WTC11 (cell line): ENCODE measurements around the gene FMO2. TPM values are rescaled to one million over a fixed set of nuclear protein-coding genes. Genes with fewer than 3 reads are reported as not detected.

Source experiments
- ATAC-seq: fragments of 200-7000 bp; cut with Tn5 transposase; 2 replicates; pipeline ENCODE4 v1.10.0; 2021; ENCODE audit warnings: mild to moderate bottlenecking, moderate library complexity
- CTCF ChIA-PET: fragments of 300-600 bp; sonication (Branson Sonifier 250); formaldehyde crosslinking; loops from one replicate; lab custom pipeline; 2021; ENCODE audit warnings: antibody characterized with exemption; lab: Charles Lee
- POLR2A ChIA-PET: fragments of 350-600 bp; sonication (Branson Sonifier 250); formaldehyde crosslinking; loops from one replicate; lab custom pipeline; 2021; ENCODE audit warnings: antibody characterized with exemption; lab: Charles Lee
- DNase-seq: peaks from one replicate; pipeline ENCODE4 v3.0.0; 2021; ENCODE audit warnings: low spot score
- H3K27ac Mint-ChIP-seq: 2 replicates; pipeline ENCODE4 v1.8.0; 2021; ENCODE audit warnings: mixed read lengths
- H3K27me3 Mint-ChIP-seq: 2 replicates; pipeline ENCODE4 v1.8.0; 2021; ENCODE audit warnings: low read depth, mild to moderate bottlenecking, moderate library complexity, mixed read lengths
- H3K36me3 Mint-ChIP-seq: 2 replicates; pipeline ENCODE4 v1.8.0; 2021; ENCODE audit warnings: mixed read lengths
- H3K4me1 Mint-ChIP-seq: 2 replicates; pipeline ENCODE4 v1.8.0; 2022; ENCODE audit warnings: mixed read lengths
- H3K4me3 Mint-ChIP-seq: 2 replicates; pipeline ENCODE4 v1.8.0; 2021; ENCODE audit warnings: mild to moderate bottlenecking, moderate library complexity, mixed read lengths
- H3K9me3 Mint-ChIP-seq: 2 replicates; pipeline ENCODE4 v1.8.0; 2021; ENCODE audit warnings: mixed read lengths
- FOXK1 ChIP-seq: sonication (generic); formaldehyde crosslinking; IDR thresholded peaks from 2 replicates; pipeline ENCODE4 v1.8.0; 2022; ENCODE audit warnings: mild to moderate bottlenecking, moderate library complexity, missing genetic modification reagents
- FOXP4 ChIP-seq: sonication (generic); formaldehyde crosslinking; IDR thresholded peaks from 2 replicates; pipeline ENCODE4 v1.8.0; 2022; ENCODE audit warnings: mild to moderate bottlenecking, missing genetic modification reagents
- NR1H2 ChIP-seq: sonication (generic); formaldehyde crosslinking; IDR thresholded peaks from 2 replicates; pipeline ENCODE4 v1.9.0; 2021; ENCODE audit warnings: mild to moderate bottlenecking, moderate library complexity, missing genetic modification reagents
- ZNF121 ChIP-seq: sonication (generic); formaldehyde crosslinking; IDR thresholded peaks from 2 replicates; pipeline ENCODE4 v1.8.0; 2023; ENCODE audit warnings: missing genetic modification reagents
- ZNF138 ChIP-seq: sonication (generic); formaldehyde crosslinking; conservative IDR thresholded peaks from 2 replicates; pipeline ENCODE4 v1.8.1; 2022; ENCODE audit warnings: mild to moderate bottlenecking, moderate library complexity, missing genetic modification reagents
- ZNF219 ChIP-seq: sonication (generic); formaldehyde crosslinking; IDR thresholded peaks from 2 replicates; pipeline ENCODE4 v1.8.0; 2023; ENCODE audit warnings: missing genetic modification reagents, mild to moderate bottlenecking, borderline replicate concordance
- ZNF232 ChIP-seq: sonication (generic); formaldehyde crosslinking; IDR thresholded peaks from 2 replicates; pipeline ENCODE4 v1.8.0; 2022; ENCODE audit warnings: mild to moderate bottlenecking, missing genetic modification reagents
- ZNF317 ChIP-seq: sonication (generic); formaldehyde crosslinking; IDR thresholded peaks from 2 replicates; pipeline ENCODE4 v1.8.1; 2023; ENCODE audit warnings: low read depth, mild to moderate bottlenecking, moderate library complexity, missing genetic modification reagents, borderline replicate concordance
- ZNF396 ChIP-seq: fragments of 250-450 bp; sonication (Bioruptor Pico); IDR thresholded peaks from 2 replicates; pipeline ENCODE4 v1.8.0; 2021; ENCODE audit warnings: mild to moderate bottlenecking, moderate library complexity, borderline replicate concordance
- ZNF423 ChIP-seq: fragments of 250-450 bp; sonication (Bioruptor Pico); IDR thresholded peaks from 2 replicates; pipeline ENCODE4 v2.1.2; 2022; ENCODE audit warnings: mild to moderate bottlenecking, moderate library complexity
- ZNF512 ChIP-seq: sonication (generic); formaldehyde crosslinking; IDR thresholded peaks from 2 replicates; pipeline ENCODE4 v1.8.1; 2022; ENCODE audit warnings: missing genetic modification reagents, borderline replicate concordance
- total RNA-seq: library from RNA; stranded (reverse); gene quantifications from 3 replicates; pipeline ENCODE4 v1.2.3, GENCODE V29; 2021
- TF ChIP-seq, protein P1 (sequence below): fragments of 250-450 bp; sonication (Bioruptor Pico); IDR thresholded peaks from 2 replicates; pipeline ENCODE4 v1.9.0; 2021; ENCODE audit warnings: mild to moderate bottlenecking
- TF ChIP-seq, protein P2 (sequence below): sonication (generic); formaldehyde crosslinking; IDR thresholded peaks from 2 replicates; pipeline ENCODE4 v1.8.1; 2023; ENCODE audit warnings: mild to moderate bottlenecking, missing genetic modification reagents, borderline replicate concordance
- TF ChIP-seq, protein P3 (sequence below): sonication (generic); formaldehyde crosslinking; IDR thresholded peaks from 2 replicates; pipeline ENCODE4 v1.8.1; 2022; ENCODE audit warnings: low read depth, mild to moderate bottlenecking, moderate library complexity, missing genetic modification reagents, borderline replicate concordance
- TF ChIP-seq, protein P4 (sequence below): sonication (generic); formaldehyde crosslinking; IDR thresholded peaks from 2 replicates; pipeline ENCODE4 v1.8.1; 2023; ENCODE audit warnings: mild to moderate bottlenecking, missing genetic modification reagents

The FMO2 gene
- total RNA-seq, 1 experiment from 2014 or later, result not detected

DNA sequence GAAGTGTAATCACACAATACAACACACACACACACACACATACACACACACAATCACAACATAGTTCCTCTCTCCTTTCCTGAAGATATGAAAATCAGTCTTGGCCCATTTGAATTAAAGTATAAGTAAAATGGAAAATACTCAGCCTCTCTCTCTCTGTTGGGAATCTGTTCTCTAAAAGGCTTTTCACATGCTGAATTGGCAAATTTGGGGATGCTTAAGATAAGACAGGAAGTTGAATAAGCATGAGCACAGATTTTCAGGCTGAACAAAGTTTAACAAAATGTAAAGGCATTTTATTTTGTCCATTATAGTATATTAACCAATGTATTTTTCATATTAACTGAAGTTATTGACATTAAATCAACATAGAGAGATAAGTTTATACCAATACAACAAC is 23.7 kb upstream of the FMO2 start:
- Mint-ChIP-seq H3K27ac (peak overlapping the region; percentile 10), H3K9me3 (peaks cover 5% of the 10 kb centered on the region), H3K36me3 (no peaks in the 10 kb centered on the region), H3K4me1 (peaks cover 22% of the 10 kb centered on the region), H3K27me3 (no peaks in the 10 kb centered on the region), H3K4me3 (no peak overlapping the region)
- ATAC-seq, result no peak
- CTCF ChIA-PET, result interaction anchor here (0.8 kb wide), 1 partner anchor 152 kb away, joined by 3 read pairs; the partner anchor contains the start of gene FMO4
- POLR2A ChIA-PET, result no interaction called here
- no peak for DNase-seq
- TF ChIP-seq ZNF396 (no peak), FOXP4 (CRISPR knock-in tag) (no peak), ZNF121 (no peak), ZNF219 (CRISPR knock-in tag) (no peak), NR1H2 (CRISPR knock-in tag) (no peak), ZNF317 (CRISPR knock-in tag) (no peak), ZNF512 (CRISPR knock-in tag) (no peak), ZNF423 (CRISPR knock-in tag) (no peak), ZNF232 (CRISPR knock-in tag) (no peak), ZNF138 (CRISPR knock-in tag) (no peak), FOXK1 (CRISPR knock-in tag) (no peak)
- TF ChIP-seq, protein P1, sequence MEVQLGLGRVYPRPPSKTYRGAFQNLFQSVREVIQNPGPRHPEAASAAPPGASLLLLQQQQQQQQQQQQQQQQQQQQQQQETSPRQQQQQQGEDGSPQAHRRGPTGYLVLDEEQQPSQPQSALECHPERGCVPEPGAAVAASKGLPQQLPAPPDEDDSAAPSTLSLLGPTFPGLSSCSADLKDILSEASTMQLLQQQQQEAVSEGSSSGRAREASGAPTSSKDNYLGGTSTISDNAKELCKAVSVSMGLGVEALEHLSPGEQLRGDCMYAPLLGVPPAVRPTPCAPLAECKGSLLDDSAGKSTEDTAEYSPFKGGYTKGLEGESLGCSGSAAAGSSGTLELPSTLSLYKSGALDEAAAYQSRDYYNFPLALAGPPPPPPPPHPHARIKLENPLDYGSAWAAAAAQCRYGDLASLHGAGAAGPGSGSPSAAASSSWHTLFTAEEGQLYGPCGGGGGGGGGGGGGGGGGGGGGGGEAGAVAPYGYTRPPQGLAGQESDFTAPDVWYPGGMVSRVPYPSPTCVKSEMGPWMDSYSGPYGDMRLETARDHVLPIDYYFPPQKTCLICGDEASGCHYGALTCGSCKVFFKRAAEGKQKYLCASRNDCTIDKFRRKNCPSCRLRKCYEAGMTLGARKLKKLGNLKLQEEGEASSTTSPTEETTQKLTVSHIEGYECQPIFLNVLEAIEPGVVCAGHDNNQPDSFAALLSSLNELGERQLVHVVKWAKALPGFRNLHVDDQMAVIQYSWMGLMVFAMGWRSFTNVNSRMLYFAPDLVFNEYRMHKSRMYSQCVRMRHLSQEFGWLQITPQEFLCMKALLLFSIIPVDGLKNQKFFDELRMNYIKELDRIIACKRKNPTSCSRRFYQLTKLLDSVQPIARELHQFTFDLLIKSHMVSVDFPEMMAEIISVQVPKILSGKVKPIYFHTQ (CRISPR knock-in tag), result no peak
- TF ChIP-seq, protein P2, sequence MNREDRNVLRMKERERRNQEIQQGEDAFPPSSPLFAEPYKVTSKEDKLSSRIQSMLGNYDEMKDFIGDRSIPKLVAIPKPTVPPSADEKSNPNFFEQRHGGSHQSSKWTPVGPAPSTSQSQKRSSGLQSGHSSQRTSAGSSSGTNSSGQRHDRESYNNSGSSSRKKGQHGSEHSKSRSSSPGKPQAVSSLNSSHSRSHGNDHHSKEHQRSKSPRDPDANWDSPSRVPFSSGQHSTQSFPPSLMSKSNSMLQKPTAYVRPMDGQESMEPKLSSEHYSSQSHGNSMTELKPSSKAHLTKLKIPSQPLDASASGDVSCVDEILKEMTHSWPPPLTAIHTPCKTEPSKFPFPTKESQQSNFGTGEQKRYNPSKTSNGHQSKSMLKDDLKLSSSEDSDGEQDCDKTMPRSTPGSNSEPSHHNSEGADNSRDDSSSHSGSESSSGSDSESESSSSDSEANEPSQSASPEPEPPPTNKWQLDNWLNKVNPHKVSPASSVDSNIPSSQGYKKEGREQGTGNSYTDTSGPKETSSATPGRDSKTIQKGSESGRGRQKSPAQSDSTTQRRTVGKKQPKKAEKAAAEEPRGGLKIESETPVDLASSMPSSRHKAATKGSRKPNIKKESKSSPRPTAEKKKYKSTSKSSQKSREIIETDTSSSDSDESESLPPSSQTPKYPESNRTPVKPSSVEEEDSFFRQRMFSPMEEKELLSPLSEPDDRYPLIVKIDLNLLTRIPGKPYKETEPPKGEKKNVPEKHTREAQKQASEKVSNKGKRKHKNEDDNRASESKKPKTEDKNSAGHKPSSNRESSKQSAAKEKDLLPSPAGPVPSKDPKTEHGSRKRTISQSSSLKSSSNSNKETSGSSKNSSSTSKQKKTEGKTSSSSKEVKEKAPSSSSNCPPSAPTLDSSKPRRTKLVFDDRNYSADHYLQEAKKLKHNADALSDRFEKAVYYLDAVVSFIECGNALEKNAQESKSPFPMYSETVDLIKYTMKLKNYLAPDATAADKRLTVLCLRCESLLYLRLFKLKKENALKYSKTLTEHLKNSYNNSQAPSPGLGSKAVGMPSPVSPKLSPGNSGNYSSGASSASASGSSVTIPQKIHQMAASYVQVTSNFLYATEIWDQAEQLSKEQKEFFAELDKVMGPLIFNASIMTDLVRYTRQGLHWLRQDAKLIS (CRISPR knock-in tag), result no peak
- TF ChIP-seq, protein P3, sequence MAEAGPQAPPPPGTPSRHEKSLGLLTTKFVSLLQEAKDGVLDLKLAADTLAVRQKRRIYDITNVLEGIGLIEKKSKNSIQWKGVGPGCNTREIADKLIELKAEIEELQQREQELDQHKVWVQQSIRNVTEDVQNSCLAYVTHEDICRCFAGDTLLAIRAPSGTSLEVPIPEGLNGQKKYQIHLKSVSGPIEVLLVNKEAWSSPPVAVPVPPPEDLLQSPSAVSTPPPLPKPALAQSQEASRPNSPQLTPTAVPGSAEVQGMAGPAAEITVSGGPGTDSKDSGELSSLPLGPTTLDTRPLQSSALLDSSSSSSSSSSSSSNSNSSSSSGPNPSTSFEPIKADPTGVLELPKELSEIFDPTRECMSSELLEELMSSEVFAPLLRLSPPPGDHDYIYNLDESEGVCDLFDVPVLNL (CRISPR knock-in tag), result no peak
- TF ChIP-seq, protein P4, sequence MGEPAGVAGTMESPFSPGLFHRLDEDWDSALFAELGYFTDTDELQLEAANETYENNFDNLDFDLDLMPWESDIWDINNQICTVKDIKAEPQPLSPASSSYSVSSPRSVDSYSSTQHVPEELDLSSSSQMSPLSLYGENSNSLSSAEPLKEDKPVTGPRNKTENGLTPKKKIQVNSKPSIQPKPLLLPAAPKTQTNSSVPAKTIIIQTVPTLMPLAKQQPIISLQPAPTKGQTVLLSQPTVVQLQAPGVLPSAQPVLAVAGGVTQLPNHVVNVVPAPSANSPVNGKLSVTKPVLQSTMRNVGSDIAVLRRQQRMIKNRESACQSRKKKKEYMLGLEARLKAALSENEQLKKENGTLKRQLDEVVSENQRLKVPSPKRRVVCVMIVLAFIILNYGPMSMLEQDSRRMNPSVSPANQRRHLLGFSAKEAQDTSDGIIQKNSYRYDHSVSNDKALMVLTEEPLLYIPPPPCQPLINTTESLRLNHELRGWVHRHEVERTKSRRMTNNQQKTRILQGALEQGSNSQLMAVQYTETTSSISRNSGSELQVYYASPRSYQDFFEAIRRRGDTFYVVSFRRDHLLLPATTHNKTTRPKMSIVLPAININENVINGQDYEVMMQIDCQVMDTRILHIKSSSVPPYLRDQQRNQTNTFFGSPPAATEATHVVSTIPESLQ (CRISPR knock-in tag), result no peak
